ENCODE measurements around the gene MUC3A.

DNA sequence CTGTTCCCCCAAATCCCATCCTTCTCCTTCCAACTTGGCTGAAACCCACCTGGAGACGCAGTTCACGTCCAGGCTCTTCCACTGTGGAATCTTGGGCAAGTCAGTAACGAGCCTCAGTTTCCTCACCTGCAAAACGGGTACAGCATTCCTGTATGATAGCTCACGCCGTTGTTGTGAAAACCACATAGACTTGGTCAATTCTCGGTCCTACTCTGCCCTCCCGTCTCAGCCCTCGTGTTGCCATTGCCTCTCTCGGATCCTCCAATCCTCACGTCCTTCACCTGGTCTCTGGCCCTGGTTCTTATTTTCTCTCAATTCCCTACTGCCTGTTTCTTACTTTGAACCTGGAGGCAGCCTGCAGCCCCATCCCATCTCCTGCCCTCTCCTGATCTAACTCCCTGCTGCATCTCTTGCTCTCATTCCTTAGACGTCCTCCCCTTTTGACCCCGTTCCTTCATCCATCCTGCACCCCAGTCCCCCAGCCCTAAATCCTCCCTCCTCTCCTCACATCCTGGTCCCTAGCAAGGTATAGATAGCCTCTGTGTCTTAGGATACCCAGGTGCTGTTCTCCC, 18.0 kb downstream of the MUC3A start:
- no peak for TF ChIP-seq EP300 (IDR thresholded peaks at IDR 0.05)
- TF ChIP-seq, protein P1, sequence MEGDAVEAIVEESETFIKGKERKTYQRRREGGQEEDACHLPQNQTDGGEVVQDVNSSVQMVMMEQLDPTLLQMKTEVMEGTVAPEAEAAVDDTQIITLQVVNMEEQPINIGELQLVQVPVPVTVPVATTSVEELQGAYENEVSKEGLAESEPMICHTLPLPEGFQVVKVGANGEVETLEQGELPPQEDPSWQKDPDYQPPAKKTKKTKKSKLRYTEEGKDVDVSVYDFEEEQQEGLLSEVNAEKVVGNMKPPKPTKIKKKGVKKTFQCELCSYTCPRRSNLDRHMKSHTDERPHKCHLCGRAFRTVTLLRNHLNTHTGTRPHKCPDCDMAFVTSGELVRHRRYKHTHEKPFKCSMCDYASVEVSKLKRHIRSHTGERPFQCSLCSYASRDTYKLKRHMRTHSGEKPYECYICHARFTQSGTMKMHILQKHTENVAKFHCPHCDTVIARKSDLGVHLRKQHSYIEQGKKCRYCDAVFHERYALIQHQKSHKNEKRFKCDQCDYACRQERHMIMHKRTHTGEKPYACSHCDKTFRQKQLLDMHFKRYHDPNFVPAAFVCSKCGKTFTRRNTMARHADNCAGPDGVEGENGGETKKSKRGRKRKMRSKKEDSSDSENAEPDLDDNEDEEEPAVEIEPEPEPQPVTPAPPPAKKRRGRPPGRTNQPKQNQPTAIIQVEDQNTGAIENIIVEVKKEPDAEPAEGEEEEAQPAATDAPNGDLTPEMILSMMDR (IDR thresholded peaks at IDR 0.05): no peak
